GM10248 (cell line): ENCODE measurements around the gene BCO1.

ENCODE experiments used
- CTCF ChIA-PET: fragments of 300-600 bp; sonication (Branson Sonifier 250); formaldehyde crosslinking; extraction: SDS; loops from one replicate; lab custom pipeline; 2021; ENCODE audit warnings: antibody characterized with exemption; lab: Yijun Ruan, JAX
- POLR2A ChIA-PET: fragments of 350-650 bp; sonication (Branson Sonifier 250); formaldehyde crosslinking; extraction: SDS; loops from one replicate; lab custom pipeline; 2020; ENCODE audit warnings: antibody characterized with exemption; lab: Yijun Ruan, JAX
- DNase-seq: peaks from one replicate; pipeline ENCODE4 v3.0.0; 2012; ENCODE audit errors: extremely low spot score
- CTCF ChIP-seq: IDR thresholded peaks from 2 replicates; pipeline ENCODE4 v1.5.1; 2012; ENCODE audit warnings: mild to moderate bottlenecking, low read depth; ENCODE audit errors: extremely low read depth, missing control alignments, control extremely low read depth

Gene BCO1

DNA sequence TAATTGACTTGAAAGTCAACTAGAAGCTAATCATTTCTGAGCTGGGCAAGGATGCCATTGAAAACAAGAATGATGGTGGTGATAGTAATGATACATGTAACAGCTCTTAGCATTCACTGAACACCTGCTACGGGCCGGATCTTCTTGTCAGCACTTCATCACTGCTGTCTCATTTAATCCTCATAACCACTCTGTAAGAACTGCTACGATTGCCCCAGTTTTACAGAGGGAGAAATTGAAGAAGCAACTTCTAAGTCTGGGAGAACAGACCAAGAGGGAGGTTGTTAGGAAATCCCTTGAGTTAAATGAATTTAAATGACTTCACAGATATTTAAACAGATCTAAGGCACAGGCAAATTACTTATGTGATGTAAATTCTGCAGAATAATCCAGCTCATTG is 69.3 kb downstream of the BCO1 start:
- no peak for DNase-seq
- ChIA-PET POLR2A (no interaction called here), CTCF (interaction anchor here (1.1 kb wide), 1 partner anchor 47 kb away, joined by 3 read pairs; no protein-coding TSS in a partner anchor)
- no peak for TF ChIP-seq CTCF

GRCh38 chr16:81310045-81310644 is 71.7 kb downstream of the BCO1 start:
- DNase-seq = no peak
- no peak for TF ChIP-seq CTCF
- ChIA-PET CTCF (interaction anchor here (0.8 to 1.9 kb wide), 4 partner anchors 10 to 274 kb away, joined by 4 read pairs; partner anchors contain the start of gene ATMIN), POLR2A (no interaction called here)

DNA sequence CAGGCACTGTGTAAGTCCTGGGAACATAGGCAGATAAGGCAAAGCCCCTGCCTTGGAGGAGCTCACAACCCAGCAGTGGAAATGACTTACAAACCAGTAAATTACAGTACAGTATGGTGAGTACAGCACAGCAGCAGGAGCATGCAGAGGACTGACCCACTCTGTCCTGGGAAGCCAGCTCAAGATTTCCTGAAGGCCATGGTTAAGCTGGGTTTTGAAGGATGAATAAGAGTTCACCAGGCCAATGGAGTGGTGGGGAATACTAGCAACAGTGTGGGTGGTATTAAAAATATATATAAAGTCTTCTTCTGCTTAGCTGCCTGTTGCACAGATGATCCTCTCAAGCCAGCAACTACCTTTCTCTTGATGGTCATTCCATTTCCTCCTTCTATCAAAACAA is 73.3 kb downstream of the BCO1 start:
- no peak for DNase-seq
- no peak for TF ChIP-seq CTCF
- CTCF ChIA-PET = interaction anchor here (1.3 to 1.9 kb wide), 2 partner anchors 18 to 106 kb away, joined by 3 to 4 read pairs; no protein-coding TSS in a partner anchor
- POLR2A ChIA-PET = no interaction called here

DNA sequence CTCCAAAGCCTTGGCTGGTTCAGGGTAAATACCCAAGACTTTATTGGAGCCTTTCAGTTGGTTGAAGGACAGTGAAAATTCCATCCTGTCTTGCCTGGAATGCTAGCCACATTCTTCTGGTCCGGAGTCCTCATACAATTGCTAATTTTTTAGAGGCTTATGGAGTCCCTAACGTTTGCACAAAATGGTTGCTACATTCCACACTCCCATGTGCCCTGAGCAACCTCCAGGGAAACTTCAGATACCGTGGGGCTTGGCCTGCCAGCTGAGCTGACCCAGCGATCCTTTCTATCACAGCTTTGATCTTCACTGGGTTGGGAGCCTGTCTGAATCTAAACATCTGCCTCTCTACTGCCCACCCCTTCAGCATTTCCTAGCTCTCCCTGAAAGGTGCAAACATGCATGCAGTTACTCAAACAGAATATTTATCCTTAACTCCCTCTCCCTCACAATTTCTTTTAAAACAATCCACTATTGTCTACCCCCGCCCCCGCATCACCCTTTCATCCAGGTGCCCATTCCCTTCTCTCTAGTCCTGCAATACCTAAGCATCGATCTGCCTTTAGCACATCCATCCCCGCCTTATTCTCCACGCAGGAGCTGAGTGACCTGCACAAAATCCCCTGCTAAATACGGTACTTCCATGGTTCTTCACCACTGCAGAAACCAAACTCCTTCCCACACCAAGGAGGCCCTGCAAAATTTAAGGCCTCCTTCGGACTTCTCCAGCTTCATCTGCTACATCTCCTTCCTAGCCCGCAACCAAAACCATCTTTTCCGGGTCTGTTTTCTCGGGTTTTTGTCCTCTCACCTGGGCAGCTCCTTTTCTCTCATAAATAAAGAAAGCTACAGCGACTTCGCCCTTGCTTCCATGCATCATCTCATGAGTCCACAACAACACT is 75.5 kb downstream of the BCO1 start:
- no peak for TF ChIP-seq CTCF
- ChIA-PET CTCF (interaction anchor here (0.8 to 2.8 kb wide), 8 partner anchors 10 to 787 kb away, joined by 3 to 9 read pairs (median 4); no protein-coding TSS in a partner anchor), POLR2A (interaction anchor here (0.6 kb wide), 1 partner anchor 89 kb away, joined by 6 read pairs; no protein-coding TSS in a partner anchor)
- no peak for DNase-seq

- ChIA-PET POLR2A (interaction anchor here (0.6 kb wide), 1 partner anchor 88 kb away, joined by 6 read pairs; no protein-coding TSS in a partner anchor), CTCF (interaction anchor here (1.0 to 2.8 kb wide), 8 partner anchors 10 to 382 kb away, joined by 3 to 9 read pairs (median 4); no protein-coding TSS in a partner anchor)
- no peak for TF ChIP-seq CTCF
- peak; percentile 96 for DNase-seq
Observed at GRCh38 chr16:81314603-81315270, 76.2 kb downstream of the BCO1 start, which contains the start of gene GAN. TSS of gene GAN (plus strand) at chr16:81314962. CDS start at chr16:81315114, 152 bp downstream.
